ENCODE results near the gene TMED6. TPM values are rescaled to one million over a fixed set of nuclear protein-coding genes. Genes with fewer than 3 reads are reported as not detected.

TMED6 gene
- total RNA-seq, 2 donors from 2014 or later, result 1.5 TPM; not detected in 1

GRCh38 chr16:69346683-69347082, 4.9 kb downstream of the TMED6 start:
- H3K4me1 ChIP-seq (ENCODE audit: control insufficient read depth in 1 of 2, low read depth in 2 of 2), result no peaks in the 10 kb centered on the region
- DNase-seq (ENCODE audit: low spot score) (no peak), ATAC-seq (ENCODE audit: insufficient number of reproducible peaks, low FRiP score, low read depth) (no peak)
- no peak for TF ChIP-seq CTCF (IDR thresholded peaks at IDR 0.05)
- peaks cover 12% of the 10 kb centered on the region for H3K36me3 ChIP-seq
- no peak overlapping the region for H3K27ac ChIP-seq
- no peak overlapping the region for H3K4me3 ChIP-seq
- H3K9me3 ChIP-seq, result no peaks in the 10 kb centered on the region
- no peaks in the 10 kb centered on the region for H3K27me3 ChIP-seq (replicated peaks; ENCODE audit: insufficient read depth)

GRCh38 chr16:69345923-69346322, 5.7 kb downstream of the TMED6 start:
- Histone ChIP-seq H3K4me1 (ENCODE audit: control insufficient read depth in 1 of 2, low read depth in 2 of 2) (peaks cover 2 to 3% of the 10 kb centered on the region in 2 donors), H3K27ac (no peak overlapping the region), H3K4me3 (no peak overlapping the region), H3K27me3 (replicated peaks; ENCODE audit: insufficient read depth) (no peaks in the 10 kb centered on the region), H3K36me3 (peaks cover 19% of the 10 kb centered on the region), H3K9me3 (no peaks in the 10 kb centered on the region)
- ATAC-seq (ENCODE audit: insufficient number of reproducible peaks, low FRiP score, low read depth), result no peak
- DNase-seq (ENCODE audit: low spot score), result no peak
- no peak for TF ChIP-seq CTCF (IDR thresholded peaks at IDR 0.05)

GRCh38 chr16:69344171-69344570, 7.4 kb downstream of the TMED6 start:
- H3K4me1 ChIP-seq (ENCODE audit: control insufficient read depth in 1 of 2, low read depth in 2 of 2), result peaks cover 11 to 12% of the 10 kb centered on the region in 2 donors
- no peak overlapping the region for H3K4me3 ChIP-seq
- TF ChIP-seq CTCF (IDR thresholded peaks at IDR 0.05), result no peak
- peaks cover 16% of the 10 kb centered on the region for H3K36me3 ChIP-seq
- no peaks in the 10 kb centered on the region for H3K9me3 ChIP-seq
- DNase-seq (ENCODE audit: low spot score) (no peak), ATAC-seq (ENCODE audit: insufficient number of reproducible peaks, low FRiP score, low read depth) (no peak)
- H3K27me3 ChIP-seq (replicated peaks; ENCODE audit: insufficient read depth), result no peaks in the 10 kb centered on the region
- H3K27ac ChIP-seq, result no peak overlapping the region

GRCh38 chr16:69340095-69340644, 11.4 kb downstream of the TMED6 start:
- ATAC-seq (ENCODE audit: insufficient number of reproducible peaks, low FRiP score, low read depth), result no peak
- Histone ChIP-seq H3K4me3 (peak overlapping the region; percentile 91), H3K4me1 (ENCODE audit: control insufficient read depth in 1 of 2, low read depth in 2 of 2) (peaks cover 21 to 31% of the 10 kb centered on the region in 2 donors), H3K9me3 (no peaks in the 10 kb centered on the region), H3K36me3 (peaks cover 25% of the 10 kb centered on the region), H3K27me3 (replicated peaks; ENCODE audit: insufficient read depth) (no peaks in the 10 kb centered on the region), H3K27ac (peak overlapping the region; percentile 24 to 79)
- TF ChIP-seq CTCF (IDR thresholded peaks at IDR 0.05), result no peak
- no peak for DNase-seq (ENCODE audit: low spot score)

- peak; percentile 98 for ATAC-seq (ENCODE audit: insufficient number of reproducible peaks, low FRiP score, low read depth)
- H3K27ac ChIP-seq, result peak within 1 kb of the TSS; percentile 79 to 85
- H3K27me3 ChIP-seq (replicated peaks; ENCODE audit: insufficient read depth), result no peaks in the 10 kb centered on the region
- peaks cover 21 to 31% of the 10 kb centered on the region in 2 donors for H3K4me1 ChIP-seq (ENCODE audit: control insufficient read depth in 1 of 2, low read depth in 2 of 2)
- H3K36me3 ChIP-seq, result peaks cover 32% of the 10 kb centered on the region
- peak within 1 kb of the TSS; percentile 91 for H3K4me3 ChIP-seq
- peak; percentile 91 for DNase-seq (ENCODE audit: low spot score)
- H3K9me3 ChIP-seq, result no peaks in the 10 kb centered on the region
- TF ChIP-seq CTCF (IDR thresholded peaks at IDR 0.05), result peak; percentile 90
Measured at GRCh38 chr16:69339289-69340094, 12.1 kb downstream of the TMED6 start, which contains the start of the genes COG8 and NIP7. Gene COG8, minus strand, starts transcription at chr16:69339564. Its CDS starts 12 bp downstream, at chr16:69339552. Gene NIP7, plus strand, starts transcription at chr16:69339772. Its CDS starts 58 bp downstream, at chr16:69339830.
